ENCODE measurements around the gene PDYN.

PDYN gene

DNA sequence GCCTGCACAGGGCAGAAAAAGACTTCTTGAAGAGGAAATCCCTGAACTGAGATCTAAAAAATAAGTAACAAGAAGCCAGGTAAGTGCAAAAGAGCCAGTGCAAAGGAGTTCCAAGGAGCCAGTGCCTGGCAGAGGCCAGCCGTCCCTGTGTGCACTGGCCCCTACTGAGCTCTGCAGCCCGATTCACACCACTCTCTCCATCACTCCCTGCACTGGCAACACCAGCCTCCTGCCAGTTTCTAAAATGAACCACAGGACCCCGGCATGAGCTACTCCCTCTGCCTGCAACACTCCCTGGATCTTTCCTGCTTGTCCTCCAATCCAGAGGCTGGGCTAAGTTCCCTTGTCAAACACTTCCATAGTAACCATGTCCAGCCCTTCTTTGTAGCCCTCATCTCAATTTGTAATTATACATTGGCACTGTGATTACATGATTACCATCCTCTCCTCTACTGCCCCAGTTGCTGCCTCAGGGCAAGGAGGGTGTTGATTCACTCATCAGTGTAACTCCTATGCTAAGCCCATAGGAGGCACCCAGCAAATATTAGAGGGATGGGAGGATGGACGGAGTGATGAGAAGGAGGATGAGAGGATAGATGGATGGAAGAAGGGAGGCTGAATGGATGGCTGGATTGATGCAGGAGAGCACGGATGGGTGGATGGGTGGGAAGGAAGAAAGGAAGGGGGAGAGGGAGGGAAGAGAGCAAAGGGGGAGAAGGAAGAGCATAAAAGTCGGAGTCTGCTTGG is 49.3 kb downstream of the PDYN start:
- no peak for DNase-seq (ENCODE audit: extremely low read depth, low read depth)
- TF ChIP-seq, protein P1, sequence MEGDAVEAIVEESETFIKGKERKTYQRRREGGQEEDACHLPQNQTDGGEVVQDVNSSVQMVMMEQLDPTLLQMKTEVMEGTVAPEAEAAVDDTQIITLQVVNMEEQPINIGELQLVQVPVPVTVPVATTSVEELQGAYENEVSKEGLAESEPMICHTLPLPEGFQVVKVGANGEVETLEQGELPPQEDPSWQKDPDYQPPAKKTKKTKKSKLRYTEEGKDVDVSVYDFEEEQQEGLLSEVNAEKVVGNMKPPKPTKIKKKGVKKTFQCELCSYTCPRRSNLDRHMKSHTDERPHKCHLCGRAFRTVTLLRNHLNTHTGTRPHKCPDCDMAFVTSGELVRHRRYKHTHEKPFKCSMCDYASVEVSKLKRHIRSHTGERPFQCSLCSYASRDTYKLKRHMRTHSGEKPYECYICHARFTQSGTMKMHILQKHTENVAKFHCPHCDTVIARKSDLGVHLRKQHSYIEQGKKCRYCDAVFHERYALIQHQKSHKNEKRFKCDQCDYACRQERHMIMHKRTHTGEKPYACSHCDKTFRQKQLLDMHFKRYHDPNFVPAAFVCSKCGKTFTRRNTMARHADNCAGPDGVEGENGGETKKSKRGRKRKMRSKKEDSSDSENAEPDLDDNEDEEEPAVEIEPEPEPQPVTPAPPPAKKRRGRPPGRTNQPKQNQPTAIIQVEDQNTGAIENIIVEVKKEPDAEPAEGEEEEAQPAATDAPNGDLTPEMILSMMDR (IDR thresholded peaks at IDR 0.05; ENCODE audit: low read depth, low read length): no peak

DNA sequence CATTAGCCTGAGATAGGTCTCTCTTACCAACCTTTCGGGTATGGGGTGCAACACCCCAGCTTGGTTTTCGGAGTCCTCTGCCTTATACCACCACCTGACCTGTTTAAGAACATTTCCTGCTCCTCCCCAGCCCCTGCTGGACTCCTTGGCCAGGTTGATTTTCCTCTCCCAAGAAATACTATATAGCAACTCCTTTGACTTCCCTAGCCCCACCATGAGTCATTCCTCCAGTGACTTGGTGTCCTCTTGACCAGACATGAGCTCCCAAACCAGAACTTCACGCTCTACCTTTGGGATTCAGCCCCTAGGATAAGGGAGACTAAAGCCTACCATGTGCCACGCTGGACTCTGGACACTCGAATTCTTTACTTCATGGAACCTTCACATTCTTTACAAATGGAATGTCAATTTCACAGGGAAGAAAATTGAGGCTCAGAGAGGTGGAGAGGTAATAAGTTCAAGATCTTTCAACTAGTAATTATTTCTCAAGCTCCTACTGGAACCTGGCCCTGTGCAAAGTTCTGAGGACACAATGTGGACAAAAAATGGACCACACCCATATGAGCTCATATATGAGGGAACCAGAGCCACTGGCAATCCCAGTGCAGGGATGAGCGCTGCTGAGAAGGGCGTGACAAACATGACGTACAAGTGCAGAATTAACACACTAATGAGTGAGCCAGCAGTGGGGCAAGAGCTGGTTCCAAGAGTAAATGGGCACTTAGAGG is 50.4 kb downstream of the PDYN start:
- DNase-seq (ENCODE audit: extremely low read depth, low read depth): no peak

DNA sequence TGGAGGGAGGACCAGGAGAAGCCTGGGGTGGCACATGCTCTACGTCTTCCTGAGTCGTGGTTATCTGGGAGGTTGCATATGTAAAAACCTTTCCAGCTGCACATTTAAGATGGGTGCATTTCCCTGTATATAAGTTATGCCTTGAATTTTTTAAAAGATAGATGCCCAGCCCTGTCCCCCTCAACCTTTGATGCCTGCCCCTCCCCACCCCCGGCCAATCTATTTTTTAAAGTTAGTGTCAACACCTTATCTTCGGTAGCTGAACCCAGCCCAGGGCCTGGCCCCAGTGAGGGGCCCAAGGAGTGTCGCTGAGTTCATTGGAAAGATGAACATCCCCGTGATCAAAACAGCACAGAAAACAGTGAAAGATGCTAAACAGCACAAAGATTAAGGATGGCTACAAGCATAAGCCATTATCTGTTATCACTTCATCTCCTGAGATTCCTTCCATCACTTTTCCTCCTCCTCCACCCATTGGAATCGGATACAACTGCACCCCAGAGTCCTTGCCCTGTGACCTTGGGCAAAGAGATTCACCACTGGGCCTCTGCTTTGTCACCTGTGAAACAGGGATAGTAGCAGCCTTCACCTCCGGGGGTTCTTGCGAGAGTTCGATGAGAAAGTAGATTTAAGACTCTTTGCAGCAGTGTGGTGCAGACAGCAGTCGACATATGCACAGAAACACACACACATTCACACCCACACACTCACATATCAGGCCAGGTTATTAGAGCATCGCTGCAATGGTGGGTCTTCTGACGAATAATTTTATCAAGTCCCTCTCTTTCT is 51.2 kb downstream of the PDYN start:
- TF ChIP-seq, protein P1 (IDR thresholded peaks at IDR 0.05; ENCODE audit: low read depth, low read length): no peak
- no peak for DNase-seq (ENCODE audit: extremely low read depth, low read depth)

More for the DNA sequence above, 50.4 kb downstream of the PDYN start:
- TF ChIP-seq, protein P1 (IDR thresholded peaks at IDR 0.05; ENCODE audit: low read depth, low read length): no peak

DNA sequence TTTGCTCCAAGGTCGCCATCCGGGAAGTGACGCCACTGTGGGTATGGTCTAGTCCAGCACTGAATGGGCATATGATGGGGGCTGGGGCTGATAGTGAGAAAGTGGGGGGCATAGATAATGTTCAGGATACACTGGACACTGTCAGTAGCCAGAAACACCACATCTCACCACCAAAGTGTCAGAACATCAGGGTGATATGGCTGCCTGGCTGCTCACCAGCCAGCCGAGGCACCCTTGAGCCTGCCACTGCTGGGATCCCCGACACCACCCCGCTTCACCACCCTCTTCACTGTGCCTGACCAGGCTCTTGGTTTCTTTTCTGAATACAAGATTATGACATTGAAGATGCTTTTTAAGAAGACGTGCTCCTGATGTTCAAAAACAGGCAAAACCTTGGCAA is 51.8 kb downstream of the PDYN start:
- DNase-seq (ENCODE audit: extremely low read depth, low read depth): no peak
- TF ChIP-seq, protein P1 (IDR thresholded peaks at IDR 0.05; ENCODE audit: low read depth, low read length): no peak

DNA sequence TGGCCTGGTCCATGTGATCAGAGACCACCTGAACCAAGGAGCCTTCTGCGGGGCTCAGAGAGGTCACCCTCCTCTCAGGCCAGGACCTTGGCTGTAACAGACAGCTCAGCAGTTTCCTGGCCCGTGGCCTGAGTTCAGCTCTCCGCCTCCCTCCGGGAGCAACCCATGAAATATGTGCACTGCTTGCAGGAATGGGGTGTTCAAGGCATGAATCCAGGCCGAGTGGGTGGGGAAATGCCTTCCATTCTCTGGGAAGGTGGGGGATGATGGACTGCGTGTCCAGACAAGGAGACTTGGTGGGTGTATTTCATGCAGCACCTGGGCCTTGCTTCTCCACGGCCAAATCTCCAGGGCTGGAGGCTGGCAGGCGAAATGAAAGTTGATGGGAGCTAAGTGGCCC is 52.6 kb downstream of the PDYN start:
- no peak for DNase-seq (ENCODE audit: extremely low read depth, low read depth)
- TF ChIP-seq, protein P1 (IDR thresholded peaks at IDR 0.05; ENCODE audit: low read depth, low read length): no peak

DNA sequence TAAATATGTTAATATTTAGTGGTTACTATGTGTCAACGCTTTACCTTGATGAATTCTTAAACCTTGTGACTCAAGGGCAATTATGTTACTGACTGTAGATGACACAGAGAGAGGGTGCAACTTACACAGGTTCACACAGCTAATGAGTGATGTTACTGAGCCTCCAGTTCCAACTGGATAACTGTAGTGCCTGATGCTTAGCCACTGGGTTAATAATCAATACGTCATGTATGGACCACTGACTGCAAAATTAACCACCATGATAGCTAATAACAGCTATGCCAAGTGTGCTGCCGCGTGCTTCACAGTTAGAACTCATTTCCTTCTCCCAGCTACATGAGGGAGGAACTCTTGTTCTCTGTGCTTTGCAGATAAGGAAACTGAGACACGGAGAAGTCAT is 53.3 kb downstream of the PDYN start:
- no peak for DNase-seq (ENCODE audit: extremely low read depth, low read depth)
- TF ChIP-seq, protein P1 (IDR thresholded peaks at IDR 0.05; ENCODE audit: low read depth, low read length): no peak

DNA sequence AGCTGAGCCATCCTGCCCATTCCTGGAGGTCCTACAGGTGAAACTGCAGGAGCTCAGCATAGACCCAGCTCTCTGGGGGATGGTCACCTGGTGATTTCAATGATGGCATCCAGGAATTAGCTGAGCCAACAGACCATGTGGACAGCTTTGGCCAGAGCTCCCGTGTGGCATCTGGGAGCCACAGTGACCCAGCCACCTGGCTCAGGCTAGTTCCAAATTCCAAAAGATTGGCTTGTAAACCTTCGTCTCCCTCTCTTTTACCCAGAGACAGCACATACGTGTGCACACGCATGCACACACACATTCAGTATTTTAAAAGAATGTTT is 54.6 kb downstream of the PDYN start:
- no peak for DNase-seq (ENCODE audit: extremely low read depth, low read depth)
- TF ChIP-seq, protein P1 (IDR thresholded peaks at IDR 0.05; ENCODE audit: low read depth, low read length): no peak

Measured in AG09319 (cell line).